Muscle of back (tissue), 13 donors: Measurements from ENCODE around the gene PKD2L1. TPM values are rescaled to one million over a fixed set of nuclear protein-coding genes. Genes with fewer than 3 reads are reported as not detected.
"Not testable (repeated sequence)": the region's sequence is repeated elsewhere in the genome, so short reads cannot be mapped to it uniquely, and the experiment has no call there.

Source experiments
- DNase-seq, 3 donors: peaks; one replicate each; pipeline versions ENCODE4 v3.0.0 to v3.0.0-alpha.2; 2013
- long read RNA-seq, 9 donors: transcript quantifications; one replicate each; lab custom pipeline, GENCODE V29; 2026
- polyA plus RNA-seq, 10 donors: library from polyadenylated mRNA; unstranded; fragments of 120-200 nt; gene quantifications; one replicate each; pipeline ENCODE4 v1.2.1, GENCODE V29; 2013; ENCODE audit not compliant: insufficient read length in 10 of 10

The PKD2L1 gene
- under 1 TPM in 2 of 10 donors, not detected in 8; 0.08 to 0.11 TPM for polyA plus RNA-seq
- long read RNA-seq, donor 1 = 0 reads
- long read RNA-seq, donor 2 = 0 reads
- long read RNA-seq, donor 3 = 0 reads
- long read RNA-seq, donor 4 = 0 reads
- long read RNA-seq, donor 5 = 0 reads
- long read RNA-seq, donor 6 = 0 reads
- long read RNA-seq, donor 7 = 0 reads
- long read RNA-seq, donor 8 = 0 reads
- long read RNA-seq, donor 9 = 0 reads

GRCh38 chr10:100330079-100330478, at the start of gene PKD2L1:
Gene PKD2L1, minus strand, starts transcription at chr10:100330228. Its CDS starts 125 bp downstream, at chr10:100330103.
- DNase-seq = no peak

- DNase-seq = no peak
Observed at GRCh38 chr10:100377830-100378229, 47.8 kb upstream of the PKD2L1 start.

- not testable (repeated sequence) for DNase-seq
Observed at GRCh38 chr10:100376656-100377055, 46.6 kb upstream of the PKD2L1 start.

GRCh38 chr10:100374677-100375353, 44.8 kb upstream of the PKD2L1 start:
- DNase-seq = not testable (repeated sequence)

- no peak for DNase-seq
Observed at GRCh38 chr10:100374200-100374655, 44.2 kb upstream of the PKD2L1 start.

GRCh38 chr10:100373298-100374199, 43.5 kb upstream of the PKD2L1 start:
- DNase-seq = peak; percentile 94 to 99 (median 97)

GRCh38 chr10:100372415-100373297, 42.6 kb upstream of the PKD2L1 start:
- DNase-seq = no peak

- DNase-seq = no peak
Observed at GRCh38 chr10:100371482-100372027, 41.5 kb upstream of the PKD2L1 start.

GRCh38 chr10:100370714-100371481, 40.9 kb upstream of the PKD2L1 start:
- peak; percentile 34 to 67 (median 66) for DNase-seq

- DNase-seq = no peak
Observed at GRCh38 chr10:100368721-100369120, 38.7 kb upstream of the PKD2L1 start.

- peak in 1 of 3 donors; percentile 35 for DNase-seq
Observed at GRCh38 chr10:100364735-100365391, 34.8 kb upstream of the PKD2L1 start.

GRCh38 chr10:100364175-100364574, 34.1 kb upstream of the PKD2L1 start:
- DNase-seq = no peak

- DNase-seq = no peak
Observed at GRCh38 chr10:100362570-100363496, 32.8 kb upstream of the PKD2L1 start.

- no peak for DNase-seq
Observed at GRCh38 chr10:100360234-100360633, 30.2 kb upstream of the PKD2L1 start.

- DNase-seq = no peak
Observed at GRCh38 chr10:100359529-100360150, 29.6 kb upstream of the PKD2L1 start.

GRCh38 chr10:100359030-100359432, 29.0 kb upstream of the PKD2L1 start:
- DNase-seq = no peak

GRCh38 chr10:100357059-100357858, 27.2 kb upstream of the PKD2L1 start:
- no peak for DNase-seq
